Neural progenitor cell (in vitro differentiated cells): Measurements from ENCODE around the gene GGA1.

Source experiments
- CTCF ChIP-seq: fragments of 200-600 bp; sonication (generic); IDR thresholded peaks from 2 replicates; pipeline ENCODE4 v1.5.1; 2017; ENCODE audit warnings: antibody characterized with exemption, mild to moderate bottlenecking
- EZH2 ChIP-seq: fragments of 200-600 bp; sonication (generic); IDR thresholded peaks from 2 replicates; pipeline ENCODE4 v1.6.1; 2017; ENCODE audit warnings: antibody characterized with exemption, mild to moderate bottlenecking, moderate library complexity
- EZH2phosphoT487 ChIP-seq: fragments of 200-600 bp; sonication (generic); IDR thresholded peaks from 2 replicates; pipeline ENCODE4 v1.6.1; 2017; ENCODE audit warnings: antibody characterized with exemption

DNA sequence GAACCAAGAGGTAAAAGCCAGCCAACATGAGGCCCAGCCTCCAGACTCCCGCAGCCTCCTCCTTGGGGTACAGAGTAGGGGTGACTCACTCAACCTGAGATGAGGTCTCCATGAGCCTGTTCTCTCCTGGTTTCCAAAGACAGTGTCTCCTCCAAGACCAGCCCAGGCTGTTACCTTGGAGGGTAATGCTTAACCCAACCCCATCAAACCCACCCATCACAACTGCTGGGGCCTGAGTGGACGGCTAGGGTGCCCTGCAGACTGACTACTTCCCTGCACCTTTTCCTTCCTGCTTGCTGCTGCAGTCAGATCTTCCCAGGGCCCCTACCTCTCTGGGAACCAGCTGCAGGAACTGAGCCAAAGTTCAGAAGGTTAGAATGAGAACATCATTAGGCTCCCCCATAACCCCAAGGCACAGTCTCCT, 72.4 kb downstream of the GGA1 start:
- TF ChIP-seq CTCF = no peak
- TF ChIP-seq EZH2phosphoT487 = no peak
- no peak for TF ChIP-seq EZH2
